ENCODE data around the gene SLC38A11. TPM values are rescaled to one million over a fixed set of nuclear protein-coding genes. Genes with fewer than 3 reads are reported as not detected.

SLC38A11 gene
- total RNA-seq, 1 donor from 2014 or later, result 2.2 TPM

DNA sequence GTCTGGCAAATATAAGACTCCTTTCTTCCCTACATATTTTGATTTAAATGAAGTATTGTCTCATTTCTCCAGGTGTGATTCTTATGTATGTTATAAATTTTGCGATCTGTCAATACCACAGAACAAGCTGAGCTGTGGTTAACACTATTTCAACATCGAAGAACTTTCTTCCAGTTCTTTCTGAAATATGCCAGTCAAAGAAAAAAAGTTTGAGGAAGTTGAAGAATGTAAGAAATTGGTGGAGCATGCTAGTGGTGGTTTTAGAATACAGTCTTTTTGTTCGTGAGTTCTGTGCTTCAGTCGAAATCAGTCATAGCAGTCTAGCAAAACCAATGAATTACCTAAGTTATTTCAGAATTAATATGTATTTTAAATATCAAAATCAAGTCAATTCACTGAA is 105.1 kb downstream of the SLC38A11 start:
- H3K9me3 ChIP-seq, result no peaks in the 10 kb centered on the region
- H3K27ac ChIP-seq, result no peak overlapping the region
- H3K4me1 ChIP-seq, result peaks cover 17% of the 10 kb centered on the region
- intact Hi-C loops (cut with DNase I), result no loop called here
- TF ChIP-seq POLR2AphosphoS5 (IDR thresholded peaks at IDR 0.05; ENCODE audit: insufficient read depth in 1 of 2, low read depth in 1 of 2), result no peak
- no peak for TF ChIP-seq CTCF (IDR thresholded peaks at IDR 0.05)
- TF ChIP-seq POLR2A (IDR thresholded peaks at IDR 0.05), result no peak
- no peak for DNase-seq (ENCODE audit: extremely low spot score in 2 of 2)
- no peak overlapping the region for H3K4me3 ChIP-seq
- H3K36me3 ChIP-seq, result no peaks in the 10 kb centered on the region
- no peaks in the 10 kb centered on the region for H3K27me3 ChIP-seq

DNA sequence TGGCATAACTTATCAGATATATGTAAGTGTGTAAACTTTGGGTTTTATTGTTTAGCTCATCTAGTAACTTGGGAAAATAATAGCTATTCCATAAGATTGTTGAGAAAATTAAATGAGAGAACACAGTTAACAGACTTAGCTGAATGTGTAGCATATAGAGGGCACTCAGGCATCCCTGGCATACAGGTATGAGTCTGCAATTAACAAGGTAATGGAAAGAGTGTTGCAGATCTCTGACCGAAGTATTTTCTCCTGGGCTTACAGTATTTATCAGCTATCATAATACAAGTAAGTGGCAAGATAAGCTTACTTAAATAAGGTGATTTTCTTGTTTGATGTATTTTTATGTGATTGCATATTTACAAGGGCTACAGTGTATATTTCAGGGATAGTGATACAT is 105.8 kb downstream of the SLC38A11 start:
- peaks cover 17% of the 10 kb centered on the region for H3K4me1 ChIP-seq
- H3K9me3 ChIP-seq, result no peaks in the 10 kb centered on the region
- no peaks in the 10 kb centered on the region for H3K36me3 ChIP-seq
- H3K4me3 ChIP-seq, result no peak overlapping the region
- no peak for DNase-seq (ENCODE audit: extremely low spot score in 2 of 2)
- no peaks in the 10 kb centered on the region for H3K27me3 ChIP-seq
- H3K27ac ChIP-seq, result no peak overlapping the region
- intact Hi-C loops (cut with DNase I), result no loop called here
- TF ChIP-seq POLR2AphosphoS5 (IDR thresholded peaks at IDR 0.05; ENCODE audit: insufficient read depth in 1 of 2, low read depth in 1 of 2), result no peak
- no peak for TF ChIP-seq CTCF (IDR thresholded peaks at IDR 0.05)
- TF ChIP-seq POLR2A (IDR thresholded peaks at IDR 0.05), result no peak

DNA sequence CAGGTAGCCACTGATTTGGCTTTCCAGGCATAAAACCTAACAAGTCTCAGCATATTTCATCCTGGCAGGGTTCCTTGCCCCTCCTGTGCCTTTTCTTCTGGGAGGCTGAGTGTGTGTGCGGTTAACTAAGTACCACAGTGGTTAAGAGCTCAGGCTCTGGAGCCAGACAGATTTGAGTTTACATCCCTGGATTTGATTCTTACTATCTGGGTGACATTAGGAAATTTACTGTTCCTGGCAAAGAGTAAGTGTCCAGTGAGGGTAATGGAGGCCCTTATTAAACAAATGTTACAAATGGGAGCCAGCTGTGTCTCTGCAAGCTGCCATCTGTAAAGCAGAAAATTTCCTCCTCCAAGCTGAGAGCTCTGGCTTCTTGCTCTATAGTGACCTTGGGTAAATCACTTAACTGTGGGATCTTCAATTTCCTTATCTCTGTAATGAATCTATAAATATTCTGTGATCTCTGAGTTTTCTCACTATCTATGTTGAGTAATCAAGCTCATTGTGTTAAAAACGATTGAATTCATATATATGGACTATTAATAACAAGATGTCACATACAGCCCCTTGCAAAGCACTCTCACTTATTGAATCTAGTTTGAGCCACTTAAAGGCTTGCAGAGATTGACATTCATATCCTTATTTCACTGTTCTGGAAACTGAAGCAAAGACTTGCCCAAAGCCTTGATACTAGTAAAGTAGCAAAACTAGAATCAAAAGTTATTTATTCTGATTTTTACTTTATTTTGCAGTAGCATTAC is 107.2 kb downstream of the SLC38A11 start:
- no peak for TF ChIP-seq POLR2AphosphoS5 (IDR thresholded peaks at IDR 0.05; ENCODE audit: insufficient read depth in 1 of 2, low read depth in 1 of 2)
- TF ChIP-seq CTCF (IDR thresholded peaks at IDR 0.05), result no peak
- no peak for TF ChIP-seq POLR2A (IDR thresholded peaks at IDR 0.05)
- H3K27ac ChIP-seq, result no peak overlapping the region
- no peaks in the 10 kb centered on the region for H3K9me3 ChIP-seq
- peaks cover 17% of the 10 kb centered on the region for H3K4me1 ChIP-seq
- H3K36me3 ChIP-seq, result no peaks in the 10 kb centered on the region
- intact Hi-C loops (cut with DNase I), result no loop called here
- DNase-seq (ENCODE audit: extremely low spot score in 2 of 2), result no peak
- no peak overlapping the region for H3K4me3 ChIP-seq
- H3K27me3 ChIP-seq, result no peaks in the 10 kb centered on the region

DNA sequence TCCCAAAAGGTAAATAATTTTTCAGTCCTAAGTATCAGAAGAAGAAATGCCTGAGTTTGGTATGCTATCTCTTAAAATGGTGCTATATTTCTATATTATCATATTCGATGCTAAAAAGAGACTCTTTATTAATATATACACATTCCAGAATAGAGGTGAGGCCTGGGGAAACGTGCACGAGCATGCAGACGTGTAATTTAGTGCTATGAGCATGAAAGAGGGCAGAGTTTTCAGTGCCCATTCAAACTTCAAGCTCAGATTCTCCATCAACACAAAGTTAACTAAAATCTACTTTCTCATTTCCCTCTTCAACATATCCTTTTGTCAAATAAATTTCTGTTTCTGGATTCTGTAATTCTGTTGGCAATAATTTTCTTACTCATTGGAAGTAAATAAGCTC is 108.0 kb downstream of the SLC38A11 start:
- H3K27me3 ChIP-seq, result no peaks in the 10 kb centered on the region
- TF ChIP-seq CTCF (IDR thresholded peaks at IDR 0.05), result no peak
- TF ChIP-seq POLR2A (IDR thresholded peaks at IDR 0.05), result no peak
- H3K4me1 ChIP-seq, result peaks cover 24% of the 10 kb centered on the region
- H3K4me3 ChIP-seq, result no peak overlapping the region
- H3K9me3 ChIP-seq, result no peaks in the 10 kb centered on the region
- no peaks in the 10 kb centered on the region for H3K36me3 ChIP-seq
- H3K27ac ChIP-seq, result no peak overlapping the region
- no peak for DNase-seq (ENCODE audit: extremely low spot score in 2 of 2)
- intact Hi-C loops (cut with DNase I), result no loop called here

DNA sequence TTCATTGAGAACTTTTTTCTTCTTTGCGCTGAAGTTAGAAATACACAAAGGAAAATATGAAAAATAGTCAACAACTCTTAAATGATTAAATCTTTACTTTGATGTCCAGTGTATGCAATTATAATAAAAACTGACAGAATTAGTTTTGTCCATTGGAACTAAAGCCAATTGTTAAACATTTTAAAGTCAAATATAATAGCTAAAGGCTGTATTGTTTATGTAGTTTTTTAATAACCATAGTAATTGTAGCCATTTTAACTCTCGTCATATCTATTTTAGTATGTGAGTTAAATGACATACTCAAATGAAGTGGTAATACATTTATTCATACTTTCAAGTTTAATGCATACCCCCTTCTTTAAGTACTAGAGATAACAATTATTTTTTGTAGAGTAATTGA is 109.0 kb downstream of the SLC38A11 start:
- H3K27ac ChIP-seq, result no peak overlapping the region
- H3K9me3 ChIP-seq, result no peaks in the 10 kb centered on the region
- no peaks in the 10 kb centered on the region for H3K27me3 ChIP-seq
- H3K36me3 ChIP-seq, result no peaks in the 10 kb centered on the region
- TF ChIP-seq CTCF (IDR thresholded peaks at IDR 0.05) (no peak), POLR2AphosphoS5 (IDR thresholded peaks at IDR 0.05; ENCODE audit: insufficient read depth in 1 of 2, low read depth in 1 of 2) (no peak), POLR2A (IDR thresholded peaks at IDR 0.05) (no peak)
- DNase-seq (ENCODE audit: extremely low spot score in 2 of 2), result no peak
- no peak overlapping the region for H3K4me3 ChIP-seq
- intact Hi-C loops (cut with DNase I), result no loop called here
- H3K4me1 ChIP-seq, result peaks cover 26% of the 10 kb centered on the region

Measured in vagina (tissue), 2 donors.